SK-N-SH (cell line): Measurements from ENCODE around the gene ANKRD60. TPM values are rescaled to one million over a fixed set of nuclear protein-coding genes. Genes with fewer than 3 reads are reported as not detected.

Experiments
- CTCF ChIA-PET: fragments of 300-600, 350-600 bp; formaldehyde crosslinking; extraction: SDS; loops from one replicate; lab custom pipeline; 2021; lab: Yijun Ruan, JAX
- POLR2A ChIA-PET: fragments of 350-600 bp; sonication (Branson Sonifier 250); formaldehyde crosslinking; extraction: SDS; loops from one replicate; lab custom pipeline; 2020; ENCODE audit warnings: antibody characterized with exemption, inconsistent platforms; lab: Yijun Ruan, JAX
- DNase-seq: peaks from one replicate; pipeline ENCODE4 v3.0.0; 2012
- H2AFZ ChIP-seq: fragments of 200-600 bp; sonication (generic); 2 replicates; pipeline ENCODE4 v1.8.1; 2016; ENCODE audit warnings: antibody characterized with exemption, mild to moderate bottlenecking, low read depth
- H3F3A ChIP-seq: fragments of 200-600 bp; sonication (generic); replicated peaks from 2 replicates; pipeline ENCODE3; 2016; ENCODE audit warnings: antibody characterized with exemption, mild to moderate bottlenecking; ENCODE audit not compliant: insufficient read depth
- H3K27ac ChIP-seq, 2 experiments: fragments of 200-500 bp in 1 of 2; fragments of 200-600 bp in 1 of 2; sonication (Bioruptor generic) in 1 of 2; sonication (generic), shearing (Covaris generic) in 1 of 2; 2 replicates each; pipeline versions ENCODE4 v1.5.1 to v1.6.1; 2014 to 2016; ENCODE audit warnings: low read depth in 2 of 2, inconsistent platforms in 1 of 2, low read length in 1 of 2, mild to moderate bottlenecking in 1 of 2, mixed read lengths in 1 of 2
- H3K27me3 ChIP-seq: fragments of 200-600 bp; sonication (generic), shearing (Covaris generic); 2 replicates; pipeline ENCODE4 v1.6.1; 2016; ENCODE audit warnings: mixed run types; ENCODE audit not compliant: insufficient read depth
- H3K36me3 ChIP-seq, 2 experiments: fragments of 200-500 bp in 1 of 2; fragments of 200-600 bp in 1 of 2; sonication (Bioruptor generic) in 1 of 2; sonication (generic) in 1 of 2; replicated peaks in 1 of 2; 2 replicates each; pipeline versions ENCODE3 to v1.5.1; 2014 to 2016; ENCODE audit warnings: low read length in 1 of 2, mild to moderate bottlenecking in 1 of 2; ENCODE audit not compliant: insufficient read depth in 2 of 2, control insufficient read depth in 1 of 2
- H3K4me1 ChIP-seq, 2 experiments: fragments of 200-500 bp in 1 of 2; fragments of 200-600 bp in 1 of 2; sonication (Bioruptor generic) in 1 of 2; sonication (generic), shearing (Covaris generic) in 1 of 2; 2 replicates each; pipeline versions ENCODE4 v1.5.1 to v1.6.1; 2014 to 2016; ENCODE audit warnings: low read depth in 1 of 2, low read length in 1 of 2, mixed run types in 1 of 2; ENCODE audit not compliant: insufficient read depth in 2 of 2, control insufficient read depth in 1 of 2
- H3K4me2 ChIP-seq: fragments of 200-600 bp; sonication (generic), shearing (Covaris generic); 2 replicates; pipeline ENCODE4 v1.6.1; 2017; ENCODE audit warnings: mixed run types
- H3K4me3 ChIP-seq, 2 experiments: fragments of 200-500 bp in 1 of 2; fragments of 200-600 bp in 1 of 2; sonication (Bioruptor generic) in 1 of 2; sonication (generic), shearing (Covaris generic) in 1 of 2; 2 replicates each; pipeline versions ENCODE4 v1.5.1 to v1.8.1; 2014 to 2016; ENCODE audit warnings: low read depth in 2 of 2, inconsistent platforms in 1 of 2, low read length in 1 of 2, mild to moderate bottlenecking in 1 of 2, mixed read lengths in 1 of 2, moderate library complexity in 1 of 2
- H3K79me2 ChIP-seq: fragments of 200-600 bp; sonication (generic); 2 replicates; pipeline ENCODE4 v1.8.1; 2017; ENCODE audit warnings: mild to moderate bottlenecking; ENCODE audit not compliant: insufficient read depth
- H3K9ac ChIP-seq: fragments of 200-600 bp; sonication (generic); 2 replicates; pipeline ENCODE4 v1.6.1; 2017; ENCODE audit warnings: mixed run types
- H3K9me2 ChIP-seq: fragments of 200-600 bp; sonication (generic); 2 replicates; pipeline ENCODE4 v1.6.1; 2017; ENCODE audit warnings: mixed run types
- H3K9me3 ChIP-seq: fragments of 200-600 bp; sonication (generic); 2 replicates; pipeline ENCODE4 v1.6.1; 2017; ENCODE audit warnings: mixed run types, mild to moderate bottlenecking, moderate library complexity
- H4K20me1 ChIP-seq: fragments of 200-600 bp; sonication (generic); 2 replicates; pipeline ENCODE4 v1.6.1; 2017; ENCODE audit warnings: mild to moderate bottlenecking, mixed run types; ENCODE audit not compliant: insufficient read depth
- ELF1 ChIP-seq: IDR thresholded peaks from 2 replicates; pipeline ENCODE4 v1.4.0; 2012
- EP300 ChIP-seq, 2 experiments: IDR thresholded peaks; 2 replicates each; pipeline versions ENCODE4 v1.4.0 to v1.6.1; 2012; ENCODE audit warnings: borderline replicate concordance in 1 of 2, low read depth in 1 of 2, low read length in 1 of 2
- EZH2phosphoT487 ChIP-seq: fragments of 200-600 bp; sonication (generic); IDR thresholded peaks from 2 replicates; pipeline ENCODE4 v1.6.1; 2017; ENCODE audit warnings: low read depth, mixed run types, mild to moderate bottlenecking, antibody characterized with exemption, moderate library complexity, borderline replicate concordance
- FOXJ3 ChIP-seq: sonication (generic); formaldehyde crosslinking; IDR thresholded peaks from 2 replicates; pipeline ENCODE4 v1.5.1; 2020; ENCODE audit warnings: mild to moderate bottlenecking, missing genetic modification reagents
- FOXM1 ChIP-seq: IDR thresholded peaks from 2 replicates; pipeline ENCODE4 v1.4.0; 2012; ENCODE audit warnings: low read depth, mild to moderate bottlenecking
- GABPA ChIP-seq: IDR thresholded peaks from 2 replicates; pipeline ENCODE4 v1.4.0; 2012; ENCODE audit warnings: low read depth, mild to moderate bottlenecking
- JUND ChIP-seq: IDR thresholded peaks from 2 replicates; pipeline ENCODE4 v1.4.0; 2012
- MEF2A ChIP-seq: IDR thresholded peaks from 2 replicates; pipeline ENCODE4 v1.4.0; 2012; ENCODE audit warnings: low read depth, borderline replicate concordance
- MXI1 ChIP-seq: IDR thresholded peaks from 2 replicates; pipeline ENCODE4 v1.6.1; 2012; ENCODE audit warnings: mild to moderate bottlenecking, low read depth, low read length, improper control_type of control experiment
- NFIC ChIP-seq: IDR thresholded peaks from 2 replicates; pipeline ENCODE4 v1.4.0; 2012; ENCODE audit warnings: borderline replicate concordance
- RCOR1 ChIP-seq: fragments of 150-350 bp; IDR thresholded peaks from 2 replicates; pipeline ENCODE4 v1.6.1; 2017; ENCODE audit warnings: antibody characterized with exemption, low read length
- RFX5 ChIP-seq: IDR thresholded peaks from 2 replicates; pipeline ENCODE4 v1.6.1; 2012; ENCODE audit warnings: mild to moderate bottlenecking, improper control_type of control experiment, low read length
- RXRA ChIP-seq: IDR thresholded peaks from 2 replicates; pipeline ENCODE4 v1.4.0; 2012; ENCODE audit warnings: low read depth, mild to moderate bottlenecking, borderline replicate concordance
- YY1 ChIP-seq: IDR thresholded peaks from 2 replicates; pipeline ENCODE4 v1.4.0; 2012; ENCODE audit warnings: low read depth, mild to moderate bottlenecking
- WGBS: methylation state at CpG from one replicate; pipeline ENCODE4 v1.1.6; 2017; ENCODE audit warnings: low lambda C conversion rate; 5-methylcytosine and 5-hydroxymethylcytosine counted together
- polyA plus RNA-seq, 3 experiments: library from polyadenylated mRNA; depleted of rRNA; stranded (reverse); fragments of >200 nt; gene quantifications; 2 replicates each; pipeline ENCODE4 v1.2.3, GENCODE V29; 2012
- TF ChIP-seq, protein P1 (sequence below): fragments of 150-350 bp; IDR thresholded peaks from 2 replicates; pipeline ENCODE4 v1.6.1; 2017; ENCODE audit warnings: antibody characterized with exemption, low read length, low read depth, borderline replicate concordance
- TF ChIP-seq, protein P2 (sequence below): IDR thresholded peaks from 2 replicates; pipeline ENCODE4 v1.4.0; 2012; ENCODE audit warnings: low read depth, borderline replicate concordance
- TF ChIP-seq, protein P3 (sequence below): IDR thresholded peaks from 2 replicates; pipeline ENCODE4; 2012

Gene ANKRD60
- polyA plus RNA-seq, 1 of the 3 experiments (the other 2 are of a cell fraction) = not detected

DNA sequence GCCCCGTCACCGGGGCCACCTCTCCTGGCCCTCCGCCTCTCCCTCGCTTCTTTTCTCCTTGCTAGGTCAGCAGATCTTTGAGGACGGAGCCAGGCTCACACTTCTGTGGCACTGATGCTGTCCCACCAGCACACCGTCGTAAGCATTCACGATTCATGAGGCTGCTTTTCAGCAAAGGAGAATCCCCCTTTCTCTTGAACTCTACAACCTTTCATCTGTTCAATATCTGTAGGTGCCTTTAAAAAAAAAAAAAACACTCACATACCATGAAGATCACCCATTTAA lies 31.3 kb downstream of the ANKRD60 start:
- WGBS = 87% methylated on average over 8 of the region's 8 CpGs
- no peak overlapping the region for H3K4me3 ChIP-seq
- H3K27me3 ChIP-seq = no peaks in the 10 kb centered on the region; the same call in 1 of the 2 replicates
- no peaks in the 10 kb centered on the region for H3K9me2 ChIP-seq
- no peak overlapping the region for H3K9ac ChIP-seq
- TF ChIP-seq EP300 (IDR thresholded peaks at IDR 0.05; ENCODE audit: borderline replicate concordance in 1 of 2, low read depth in 1 of 2, low read length in 1 of 2) = no peak
- TF ChIP-seq MXI1 = no peak
- TF ChIP-seq RXRA = no peak
- TF ChIP-seq, protein P1, sequence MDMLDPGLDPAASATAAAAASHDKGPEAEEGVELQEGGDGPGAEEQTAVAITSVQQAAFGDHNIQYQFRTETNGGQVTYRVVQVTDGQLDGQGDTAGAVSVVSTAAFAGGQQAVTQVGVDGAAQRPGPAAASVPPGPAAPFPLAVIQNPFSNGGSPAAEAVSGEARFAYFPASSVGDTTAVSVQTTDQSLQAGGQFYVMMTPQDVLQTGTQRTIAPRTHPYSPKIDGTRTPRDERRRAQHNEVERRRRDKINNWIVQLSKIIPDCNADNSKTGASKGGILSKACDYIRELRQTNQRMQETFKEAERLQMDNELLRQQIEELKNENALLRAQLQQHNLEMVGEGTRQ = no peak
- no peak for TF ChIP-seq JUND
- TF ChIP-seq YY1 = no peak
- no peaks in the 10 kb centered on the region for H3K36me3 ChIP-seq
- no peaks in the 10 kb centered on the region; a peak in 1 of 4 replicates for H3K4me1 ChIP-seq
- no peak overlapping the region for H3K27ac ChIP-seq
- H3K4me2 ChIP-seq = no peak overlapping the region
- H2AFZ ChIP-seq = no peak overlapping the region
- no peaks in the 10 kb centered on the region for H3K9me3 ChIP-seq
- DNase-seq = no peak
- ChIA-PET POLR2A (interaction anchor here (0.7 kb wide), 1 partner anchor 571 kb away, joined by 3 read pairs; no protein-coding TSS in a partner anchor), CTCF (no interaction called here)
- no peaks in the 10 kb centered on the region for H4K20me1 ChIP-seq
- peaks cover 3% of the 10 kb centered on the region for H3F3A ChIP-seq
- no peaks in the 10 kb centered on the region for H3K79me2 ChIP-seq

DNA sequence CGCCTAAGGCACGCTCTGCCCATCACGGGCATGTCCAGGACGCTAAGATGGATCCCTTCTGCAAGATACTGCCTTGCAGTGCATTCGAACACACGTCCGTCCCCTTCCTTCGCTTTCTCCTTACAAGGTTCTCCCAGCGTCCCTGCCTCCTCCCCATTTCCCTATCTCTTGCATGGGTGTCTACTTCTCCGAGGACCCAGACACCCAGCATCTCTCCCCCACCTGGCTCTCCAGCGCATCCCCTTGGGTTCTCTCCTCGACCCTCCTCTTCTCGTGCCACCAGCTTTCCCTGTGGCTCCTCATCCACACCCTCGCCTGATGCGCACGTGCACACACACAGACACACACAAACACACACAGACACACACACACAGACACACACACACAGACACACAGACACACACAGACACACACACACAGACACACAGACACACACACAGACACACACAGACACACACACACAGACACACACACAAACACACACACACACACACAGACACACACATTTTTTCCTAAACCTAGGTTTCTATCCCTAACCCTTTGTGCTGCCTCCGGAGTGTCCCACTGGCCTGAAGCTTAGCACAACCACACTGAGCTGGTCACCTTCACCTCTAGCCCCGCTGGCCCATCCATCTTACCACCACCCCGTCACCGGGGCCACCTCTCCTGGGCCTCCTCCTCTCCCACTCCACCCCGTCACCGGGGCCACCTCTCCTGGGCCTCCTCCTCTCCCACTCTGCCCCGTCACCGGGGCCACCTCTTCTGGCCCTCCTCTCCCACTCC lies 31.9 kb downstream of the ANKRD60 start:
- Histone ChIP-seq H3K79me2 (no peaks in the 10 kb centered on the region), H3K4me2 (no peak overlapping the region), H3K27ac (no peak overlapping the region), H3K27me3 (peaks cover 2% of the 10 kb centered on the region; the same call in 1 of the 2 replicates), H3K36me3 (no peaks in the 10 kb centered on the region), H4K20me1 (no peaks in the 10 kb centered on the region), H3K4me1 (no peaks in the 10 kb centered on the region; a peak in 1 of 4 replicates), H3K9me2 (no peaks in the 10 kb centered on the region), H3K4me3 (no peak overlapping the region), H3K9me3 (no peaks in the 10 kb centered on the region), H3K9ac (no peak overlapping the region), H2AFZ (no peak overlapping the region), H3F3A (peaks cover 3% of the 10 kb centered on the region)
- ChIA-PET POLR2A (no interaction called here), CTCF (interaction anchor here (1.1 to 2.2 kb wide), 2 partner anchors 575 to 599 kb away, joined by 3 to 6 read pairs; no protein-coding TSS in a partner anchor)
- 74% methylated on average over 24 of the region's 24 CpGs for WGBS
- TF ChIP-seq RCOR1 (no peak), EP300 (IDR thresholded peaks at IDR 0.05; ENCODE audit: borderline replicate concordance in 1 of 2, low read depth in 1 of 2, low read length in 1 of 2) (no peak), EZH2phosphoT487 (no peak), MEF2A (no peak), ELF1 (no peak), RFX5 (no peak), MXI1 (no peak), GABPA (no peak), NFIC (no peak), FOXM1 (no peak), FOXJ3 (CRISPR knock-in tag) (no peak)
- TF ChIP-seq, protein P2, sequence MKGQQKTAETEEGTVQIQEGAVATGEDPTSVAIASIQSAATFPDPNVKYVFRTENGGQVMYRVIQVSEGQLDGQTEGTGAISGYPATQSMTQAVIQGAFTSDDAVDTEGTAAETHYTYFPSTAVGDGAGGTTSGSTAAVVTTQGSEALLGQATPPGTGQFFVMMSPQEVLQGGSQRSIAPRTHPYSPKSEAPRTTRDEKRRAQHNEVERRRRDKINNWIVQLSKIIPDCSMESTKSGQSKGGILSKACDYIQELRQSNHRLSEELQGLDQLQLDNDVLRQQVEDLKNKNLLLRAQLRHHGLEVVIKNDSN = no peak
- TF ChIP-seq, protein P1 = no peak
- TF ChIP-seq, protein P3, sequence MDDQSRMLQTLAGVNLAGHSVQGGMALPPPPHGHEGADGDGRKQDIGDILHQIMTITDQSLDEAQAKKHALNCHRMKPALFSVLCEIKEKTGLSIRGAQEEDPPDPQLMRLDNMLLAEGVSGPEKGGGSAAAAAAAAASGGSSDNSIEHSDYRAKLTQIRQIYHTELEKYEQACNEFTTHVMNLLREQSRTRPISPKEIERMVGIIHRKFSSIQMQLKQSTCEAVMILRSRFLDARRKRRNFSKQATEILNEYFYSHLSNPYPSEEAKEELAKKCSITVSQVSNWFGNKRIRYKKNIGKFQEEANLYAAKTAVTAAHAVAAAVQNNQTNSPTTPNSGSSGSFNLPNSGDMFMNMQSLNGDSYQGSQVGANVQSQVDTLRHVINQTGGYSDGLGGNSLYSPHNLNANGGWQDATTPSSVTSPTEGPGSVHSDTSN = no peak
- DNase-seq = no peak
